Ovary (tissue), 3 donors: ENCODE results near the gene ATF1.

Source experiments
- POLR2A ChIP-seq: fragments of 450-650 bp; IDR thresholded peaks from one replicate; pipeline ENCODE4 v1.6.1; 2017; ENCODE audit warnings: antibody characterized with exemption, mild to moderate bottlenecking, moderate library complexity
- TF ChIP-seq, protein P1 (sequence below), 3 donors: fragments of 450-650 bp in 2 of 3; fragments of 200-600 bp in 1 of 3; IDR thresholded peaks; one replicate each; pipeline versions ENCODE4 v1.5.1 to v1.8.0; 2016 to 2022; ENCODE audit warnings: antibody characterized with exemption in 3 of 3, mild to moderate bottlenecking in 1 of 3
- donor health status: DM: no; HTN: no; CAD: no.

DNA sequence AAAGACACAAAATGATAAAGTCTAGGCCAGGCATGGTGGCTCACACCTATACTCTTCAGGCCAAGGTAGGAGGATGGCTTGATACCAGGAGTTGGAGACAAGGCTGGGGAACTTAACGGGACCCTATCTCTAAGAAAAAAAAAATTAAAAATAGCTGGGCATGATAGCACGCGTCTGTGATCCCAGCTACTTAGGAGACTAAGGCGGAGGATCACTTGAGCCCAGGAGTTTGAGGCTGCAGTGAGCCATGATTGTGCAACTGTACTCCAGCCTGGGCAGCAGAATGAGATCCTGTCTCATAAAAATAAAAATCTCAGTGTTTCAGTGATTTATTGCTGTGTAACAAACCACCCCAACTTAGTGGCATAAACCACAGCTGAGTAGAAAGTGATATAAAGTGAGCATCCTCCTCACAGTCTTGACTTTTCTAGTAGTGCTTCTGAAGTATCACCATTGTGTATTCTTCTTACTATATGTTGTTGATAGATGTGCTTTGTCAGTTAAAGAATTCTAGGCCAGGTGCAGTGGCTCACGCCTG is 10.6 kb upstream of the ATF1 start:
- TF ChIP-seq, protein P1, sequence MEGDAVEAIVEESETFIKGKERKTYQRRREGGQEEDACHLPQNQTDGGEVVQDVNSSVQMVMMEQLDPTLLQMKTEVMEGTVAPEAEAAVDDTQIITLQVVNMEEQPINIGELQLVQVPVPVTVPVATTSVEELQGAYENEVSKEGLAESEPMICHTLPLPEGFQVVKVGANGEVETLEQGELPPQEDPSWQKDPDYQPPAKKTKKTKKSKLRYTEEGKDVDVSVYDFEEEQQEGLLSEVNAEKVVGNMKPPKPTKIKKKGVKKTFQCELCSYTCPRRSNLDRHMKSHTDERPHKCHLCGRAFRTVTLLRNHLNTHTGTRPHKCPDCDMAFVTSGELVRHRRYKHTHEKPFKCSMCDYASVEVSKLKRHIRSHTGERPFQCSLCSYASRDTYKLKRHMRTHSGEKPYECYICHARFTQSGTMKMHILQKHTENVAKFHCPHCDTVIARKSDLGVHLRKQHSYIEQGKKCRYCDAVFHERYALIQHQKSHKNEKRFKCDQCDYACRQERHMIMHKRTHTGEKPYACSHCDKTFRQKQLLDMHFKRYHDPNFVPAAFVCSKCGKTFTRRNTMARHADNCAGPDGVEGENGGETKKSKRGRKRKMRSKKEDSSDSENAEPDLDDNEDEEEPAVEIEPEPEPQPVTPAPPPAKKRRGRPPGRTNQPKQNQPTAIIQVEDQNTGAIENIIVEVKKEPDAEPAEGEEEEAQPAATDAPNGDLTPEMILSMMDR (IDR thresholded peaks at IDR 0.05): no peak
- no peak for TF ChIP-seq POLR2A
